ENCODE results near the gene CCDC102B.
A peak's percentile ranks its signal among the peaks of the same experiment; 100 is the strongest.

CCDC102B gene

GRCh38 chr18:68954738-68955137 is 156.9 kb downstream of the CCDC102B start:
- Histone ChIP-seq H3K79me1 (ENCODE audit: low read length) (no peaks in the 10 kb centered on the region), H4K8ac (ENCODE audit: low read depth, low read length) (no peak overlapping the region), H3K14ac (ENCODE audit: low read length) (no peak overlapping the region), H3K79me2 (ENCODE audit: control insufficient read depth, insufficient read depth, low read length, poor library complexity) (no peaks in the 10 kb centered on the region), H3K4me1 (ENCODE audit: control insufficient read depth in 1 of 2, insufficient read depth in 2 of 2, low read length in 2 of 2) (no peaks in the 10 kb centered on the region), H3K9me3 (ENCODE audit: insufficient read depth, low read depth, low read length) (no peaks in the 10 kb centered on the region), H4K91ac (ENCODE audit: low read depth, low read length) (no peak overlapping the region), H3K23ac (ENCODE audit: low read length) (no peak overlapping the region), H4K12ac (ENCODE audit: low read depth, low read length) (no peak overlapping the region), H2AK5ac (ENCODE audit: low read length) (no peak overlapping the region), H2BK12ac (ENCODE audit: low read length) (no peak overlapping the region), H2AFZ (ENCODE audit: insufficient read depth, low read length, poor library complexity) (no peak overlapping the region), H3K4me3 (ENCODE audit: low read depth, low read length) (no peak overlapping the region), H3K27me3 (ENCODE audit: insufficient read depth, low read length) (no peaks in the 10 kb centered on the region), H3K9ac (ENCODE audit: low read length) (no peak overlapping the region), H3K27ac (ENCODE audit: low read depth, low read length) (no peak overlapping the region), H3K4me2 (ENCODE audit: low read length) (no peak overlapping the region), H3K36me3 (ENCODE audit: control insufficient read depth in 1 of 2, insufficient read depth in 2 of 2, low read length in 2 of 2) (no peaks in the 10 kb centered on the region), H2BK5ac (ENCODE audit: low read depth, low read length, poor library complexity) (no peak overlapping the region), H2BK120ac (ENCODE audit: insufficient read depth, low read length, poor library complexity) (no peak overlapping the region), H3K4ac (ENCODE audit: low read depth, low read length) (no peak overlapping the region), H3K18ac (ENCODE audit: low read length) (no peak overlapping the region)
- peak in 1 of 2 donors; percentile 3 for DNase-seq
- WGBS (ENCODE audit: extremely low coverage, insufficient coverage, insufficient read length): no CpG with 5 or more reads among the region's 2 CpGs

DNA sequence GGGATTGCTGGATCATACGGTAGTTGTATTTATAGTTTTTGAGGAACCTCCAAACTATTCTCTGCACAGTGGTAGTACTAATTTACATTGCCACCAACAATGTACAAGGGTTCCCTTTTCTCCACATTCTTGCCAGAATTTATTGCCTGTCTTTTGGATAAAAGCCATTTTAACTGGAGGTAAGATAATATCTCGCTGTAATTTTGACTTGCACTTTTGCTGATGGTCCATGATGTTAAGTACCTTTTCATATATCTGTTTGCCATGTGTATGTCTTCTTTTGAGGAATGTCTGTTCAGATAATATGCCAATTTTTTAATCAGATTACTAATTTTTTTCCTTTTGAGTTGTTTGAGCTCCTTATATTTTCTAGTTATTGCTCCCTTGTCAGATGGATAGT is 158.8 kb downstream of the CCDC102B start:
- Histone ChIP-seq H2BK5ac (ENCODE audit: low read depth, low read length, poor library complexity) (no peak overlapping the region), H3K27me3 (ENCODE audit: insufficient read depth, low read length) (no peaks in the 10 kb centered on the region), H3K4ac (ENCODE audit: low read depth, low read length) (no peak overlapping the region), H3K9ac (ENCODE audit: low read length) (no peak overlapping the region), H4K12ac (ENCODE audit: low read depth, low read length) (no peak overlapping the region), H2BK12ac (ENCODE audit: low read length) (no peak overlapping the region), H2AFZ (ENCODE audit: insufficient read depth, low read length, poor library complexity) (no peak overlapping the region), H3K79me1 (ENCODE audit: low read length) (no peaks in the 10 kb centered on the region), H3K79me2 (ENCODE audit: control insufficient read depth, insufficient read depth, low read length, poor library complexity) (no peaks in the 10 kb centered on the region), H4K8ac (ENCODE audit: low read depth, low read length) (no peak overlapping the region), H2AK5ac (ENCODE audit: low read length) (no peak overlapping the region), H3K36me3 (ENCODE audit: control insufficient read depth in 1 of 2, insufficient read depth in 2 of 2, low read length in 2 of 2) (no peaks in the 10 kb centered on the region), H3K27ac (ENCODE audit: low read depth, low read length) (no peak overlapping the region), H2BK120ac (ENCODE audit: insufficient read depth, low read length, poor library complexity) (no peak overlapping the region), H3K9me3 (ENCODE audit: insufficient read depth, low read depth, low read length) (no peaks in the 10 kb centered on the region), H3K4me1 (ENCODE audit: control insufficient read depth in 1 of 2, insufficient read depth in 2 of 2, low read length in 2 of 2) (no peaks in the 10 kb centered on the region), H3K18ac (ENCODE audit: low read length) (no peak overlapping the region), H3K23ac (ENCODE audit: low read length) (no peak overlapping the region), H4K91ac (ENCODE audit: low read depth, low read length) (no peak overlapping the region), H3K4me2 (ENCODE audit: low read length) (no peak overlapping the region), H3K14ac (ENCODE audit: low read length) (no peak overlapping the region), H3K4me3 (ENCODE audit: low read depth, low read length) (no peak overlapping the region)
- no CpG with 5 or more reads among the region's 2 CpGs for WGBS (ENCODE audit: extremely low coverage, insufficient coverage, insufficient read length)
- no peak for DNase-seq

GRCh38 chr18:68960355-68960754 is 162.5 kb downstream of the CCDC102B start:
- no CpG with 5 or more reads among the region's 3 CpGs for WGBS (ENCODE audit: extremely low coverage, insufficient coverage, insufficient read length)
- no peak for DNase-seq
- no peak overlapping the region for H3K9ac ChIP-seq (ENCODE audit: low read length)

DNA sequence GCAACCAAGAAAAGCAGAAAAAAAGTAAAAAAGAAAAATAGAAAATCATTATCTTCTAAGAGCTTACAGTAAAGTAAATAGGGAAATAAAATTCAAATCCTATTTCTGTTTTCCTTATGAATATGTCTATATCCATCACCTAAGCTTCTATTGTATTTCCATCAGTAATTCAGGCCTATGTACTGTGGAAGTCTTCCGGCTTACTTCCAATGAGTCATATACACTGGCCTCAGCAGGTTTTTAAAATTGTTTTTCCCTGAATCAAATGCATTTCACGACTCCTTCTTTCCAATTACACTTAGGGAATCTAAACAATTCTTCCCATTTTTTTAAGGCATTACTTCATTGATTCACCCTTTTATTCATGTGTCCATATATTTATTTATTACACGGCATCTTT is 164.7 kb downstream of the CCDC102B start:
- Histone ChIP-seq H2AFZ (ENCODE audit: insufficient read depth, low read length, poor library complexity) (no peak overlapping the region), H3K36me3 (ENCODE audit: control insufficient read depth in 1 of 2, insufficient read depth in 2 of 2, low read length in 2 of 2) (no peaks in the 10 kb centered on the region), H2BK5ac (ENCODE audit: low read depth, low read length, poor library complexity) (no peak overlapping the region), H3K4ac (ENCODE audit: low read depth, low read length) (no peak overlapping the region), H3K9ac (ENCODE audit: low read length) (no peak overlapping the region), H3K4me2 (ENCODE audit: low read length) (no peak overlapping the region), H3K27me3 (ENCODE audit: insufficient read depth, low read length) (no peaks in the 10 kb centered on the region), H3K9me3 (ENCODE audit: insufficient read depth, low read depth, low read length) (no peaks in the 10 kb centered on the region), H3K27ac (ENCODE audit: low read depth, low read length) (no peak overlapping the region), H2BK120ac (ENCODE audit: insufficient read depth, low read length, poor library complexity) (no peak overlapping the region), H2AK5ac (ENCODE audit: low read length) (no peak overlapping the region), H3K79me1 (ENCODE audit: low read length) (no peaks in the 10 kb centered on the region), H4K12ac (ENCODE audit: low read depth, low read length) (no peak overlapping the region), H3K4me1 (ENCODE audit: control insufficient read depth in 1 of 2, insufficient read depth in 2 of 2, low read length in 2 of 2) (no peaks in the 10 kb centered on the region), H4K91ac (ENCODE audit: low read depth, low read length) (no peak overlapping the region), H3K18ac (ENCODE audit: low read length) (no peak overlapping the region), H2BK12ac (ENCODE audit: low read length) (no peak overlapping the region), H3K14ac (ENCODE audit: low read length) (no peak overlapping the region), H3K4me3 (ENCODE audit: low read depth, low read length) (no peak overlapping the region), H3K23ac (ENCODE audit: low read length) (no peak overlapping the region), H3K79me2 (ENCODE audit: control insufficient read depth, insufficient read depth, low read length, poor library complexity) (no peaks in the 10 kb centered on the region), H4K8ac (ENCODE audit: low read depth, low read length) (no peak overlapping the region)
- no CpG with 5 or more reads among the region's 3 CpGs for WGBS (ENCODE audit: extremely low coverage, insufficient coverage, insufficient read length)
- peak in 1 of 2 donors; percentile 5 for DNase-seq

More at GRCh38 chr18:68960355-68960754, 162.5 kb downstream of the CCDC102B start:
- no peaks in the 10 kb centered on the region for H3K79me2 ChIP-seq (ENCODE audit: control insufficient read depth, insufficient read depth, low read length, poor library complexity)
- no peak overlapping the region for H3K4me3 ChIP-seq (ENCODE audit: low read depth, low read length)
- H3K18ac ChIP-seq (ENCODE audit: low read length): no peak overlapping the region
- H3K23ac ChIP-seq (ENCODE audit: low read length): no peak overlapping the region
- H2BK12ac ChIP-seq (ENCODE audit: low read length): no peak overlapping the region
- no peak overlapping the region for H3K14ac ChIP-seq (ENCODE audit: low read length)
- no peaks in the 10 kb centered on the region for H3K27me3 ChIP-seq (ENCODE audit: insufficient read depth, low read length)
- H3K4me2 ChIP-seq (ENCODE audit: low read length): no peak overlapping the region
- H4K12ac ChIP-seq (ENCODE audit: low read depth, low read length): no peak overlapping the region
- no peaks in the 10 kb centered on the region for H3K36me3 ChIP-seq (ENCODE audit: control insufficient read depth in 1 of 2, insufficient read depth in 2 of 2, low read length in 2 of 2)
- H4K91ac ChIP-seq (ENCODE audit: low read depth, low read length): no peak overlapping the region
- no peaks in the 10 kb centered on the region for H3K79me1 ChIP-seq (ENCODE audit: low read length)
- H3K9me3 ChIP-seq (ENCODE audit: insufficient read depth, low read depth, low read length): no peaks in the 10 kb centered on the region
- no peak overlapping the region for H4K8ac ChIP-seq (ENCODE audit: low read depth, low read length)
- H3K27ac ChIP-seq (ENCODE audit: low read depth, low read length): no peak overlapping the region
- no peak overlapping the region for H2BK120ac ChIP-seq (ENCODE audit: insufficient read depth, low read length, poor library complexity)
- no peak overlapping the region for H2AFZ ChIP-seq (ENCODE audit: insufficient read depth, low read length, poor library complexity)
- no peaks in the 10 kb centered on the region for H3K4me1 ChIP-seq (ENCODE audit: control insufficient read depth in 1 of 2, insufficient read depth in 2 of 2, low read length in 2 of 2)
- H2BK5ac ChIP-seq (ENCODE audit: low read depth, low read length, poor library complexity): no peak overlapping the region
- H2AK5ac ChIP-seq (ENCODE audit: low read length): no peak overlapping the region
- H3K4ac ChIP-seq (ENCODE audit: low read depth, low read length): no peak overlapping the region

All from trophoblast cell (in vitro differentiated cells and primary cell).